T-helper 2 cell (primary cell): ENCODE results near the gene PPP1R1A.

ENCODE experiments used
- DNase-seq, 5 experiments: peaks; one replicate each; pipeline versions ENCODE4 v3.0.0 to v3.0.0-alpha.2; 2012 to 2022
- total RNA-seq, 2 donors: gene quantifications; one replicate each; lab custom pipeline; 2026; lab: John Stamatoyannopoulos, UW

PPP1R1A gene, protein sequence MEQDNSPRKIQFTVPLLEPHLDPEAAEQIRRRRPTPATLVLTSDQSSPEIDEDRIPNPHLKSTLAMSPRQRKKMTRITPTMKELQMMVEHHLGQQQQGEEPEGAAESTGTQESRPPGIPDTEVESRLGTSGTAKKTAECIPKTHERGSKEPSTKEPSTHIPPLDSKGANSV
- 0 reads per million in 2 donors for total RNA-seq

DNA sequence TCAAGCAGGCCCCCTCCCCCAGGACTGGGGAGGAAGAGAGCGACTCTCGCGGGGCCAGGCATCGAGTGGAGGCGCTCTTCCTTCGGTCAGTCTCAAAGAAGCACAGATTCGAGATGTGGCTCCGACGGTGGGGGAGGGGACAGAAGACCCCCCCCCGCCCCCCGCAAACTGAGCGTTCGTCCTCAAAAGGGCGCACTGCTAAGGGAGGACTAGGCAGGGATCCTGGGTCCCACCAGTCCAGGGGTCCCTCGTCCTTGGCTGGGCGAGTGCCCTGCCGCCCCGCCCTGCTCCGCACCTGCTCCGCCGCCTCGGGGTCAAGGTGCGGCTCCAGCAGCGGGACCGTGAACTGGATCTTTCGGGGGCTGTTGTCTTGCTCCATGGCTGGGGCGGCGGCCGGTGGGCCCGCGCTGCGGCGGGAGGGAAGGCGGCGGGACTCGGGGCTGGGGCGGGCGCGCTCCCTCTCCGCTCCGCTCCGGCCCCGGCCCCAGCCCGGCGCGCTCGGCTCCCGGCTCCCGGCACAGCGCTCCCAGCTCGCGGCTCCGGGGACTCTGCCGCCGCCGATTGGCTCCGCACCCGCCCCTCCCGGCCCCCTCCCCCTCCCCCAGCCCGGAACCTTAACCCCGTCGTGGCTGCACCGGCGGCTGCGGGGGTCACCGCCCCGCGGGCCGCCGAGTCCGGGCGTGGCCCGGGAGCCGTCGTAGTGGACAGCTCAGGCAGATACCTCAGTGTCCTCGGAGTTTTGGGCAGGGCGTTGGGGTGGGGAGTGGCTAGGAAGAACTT lies at the start of gene PPP1R1A:
Gene PPP1R1A, minus strand, starts transcription at position 550 of the 780 bp plus-strand sequence. Its CDS starts 171 bp downstream, at position 379.
- DNase-seq, result no peak

DNA sequence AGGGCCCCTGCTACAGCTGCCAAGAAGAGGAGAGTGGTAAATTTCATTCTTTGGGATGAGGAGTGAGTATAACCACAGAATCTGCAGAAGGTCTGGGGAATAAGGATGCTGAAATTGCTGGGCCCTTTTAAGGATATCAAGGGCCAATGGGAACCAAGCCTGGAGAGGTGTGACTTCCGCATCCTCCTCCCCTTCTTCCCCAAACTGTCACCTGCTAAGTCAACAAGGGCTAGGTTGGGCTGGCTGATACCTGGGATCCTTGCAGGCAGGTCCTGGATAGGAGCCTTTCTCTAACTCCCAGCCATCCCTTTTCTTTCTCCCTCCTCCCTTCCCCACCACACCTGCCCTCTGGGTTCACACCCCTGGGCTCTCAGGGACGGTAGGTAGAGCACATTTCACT lies 46.3 kb upstream of the PPP1R1A start, which contains the start of gene LACRT:
Gene LACRT, minus strand, starts transcription at position 101 of the 400 bp plus-strand sequence. Its CDS starts 54 bp downstream, at position 47.
- no peak for DNase-seq

- DNase-seq, result no peak
Measured at GRCh38 chr12:54631988-54632728, 43.7 kb upstream of the PPP1R1A start.

GRCh38 chr12:54631551-54631950 lies 43.1 kb upstream of the PPP1R1A start:
- DNase-seq, result no peak

GRCh38 chr12:54629925-54630324 lies 41.5 kb upstream of the PPP1R1A start:
- no peak for DNase-seq

- DNase-seq, result no peak
Measured at GRCh38 chr12:54628186-54628846, 39.9 kb upstream of the PPP1R1A start.

- DNase-seq, result no peak
Measured at GRCh38 chr12:54627304-54627703, 38.8 kb upstream of the PPP1R1A start.

GRCh38 chr12:54625598-54625997 lies 37.1 kb upstream of the PPP1R1A start:
- DNase-seq, result no peak

DNA sequence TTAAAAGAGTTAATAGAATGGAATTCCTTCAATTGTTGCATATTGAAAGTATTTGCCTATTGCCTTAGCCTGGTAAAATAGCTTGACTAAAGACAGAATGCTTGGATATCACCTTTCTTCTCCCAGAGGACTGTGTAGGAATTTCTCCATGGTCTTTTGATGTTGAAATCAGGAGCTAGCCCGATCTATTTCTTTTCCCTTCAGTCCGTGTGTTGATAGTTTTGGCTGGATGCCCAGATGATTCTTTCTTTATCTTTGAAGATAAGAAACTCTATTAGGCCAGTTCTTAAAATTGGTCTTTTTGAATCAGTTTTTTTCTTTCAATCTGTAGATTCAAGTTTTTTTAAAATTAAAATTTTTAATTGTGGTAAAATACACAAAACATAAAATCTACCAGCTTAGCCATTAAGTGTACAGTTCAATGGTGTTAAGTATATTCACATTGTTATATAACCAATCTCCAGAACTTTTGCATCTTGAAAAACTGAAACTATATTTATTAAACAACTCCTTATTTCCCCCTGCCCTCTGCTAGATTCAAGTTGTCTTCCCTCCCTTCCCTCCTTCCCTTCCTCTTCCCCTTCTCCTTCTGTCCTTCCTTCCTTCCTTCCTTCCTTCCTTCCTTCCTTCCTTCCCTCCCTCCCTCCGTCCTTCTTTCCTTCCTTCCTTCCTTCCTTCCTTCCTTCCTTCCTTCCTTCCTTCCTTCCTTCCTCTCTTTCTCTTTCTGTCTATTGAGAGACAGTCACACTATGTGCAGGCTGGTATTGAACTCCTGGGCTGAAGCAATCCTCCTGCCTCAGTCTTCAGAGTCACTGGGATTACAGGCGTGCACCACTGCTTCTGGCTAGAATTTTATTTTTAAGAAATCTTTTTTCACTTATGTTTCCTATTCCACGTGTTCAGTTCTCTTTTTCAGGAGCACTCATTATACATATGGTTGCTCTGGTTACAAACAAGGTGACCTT lies 36.1 kb upstream of the PPP1R1A start:
- DNase-seq, result no peak

GRCh38 chr12:54622463-54623183 lies 34.2 kb upstream of the PPP1R1A start:
- no peak for DNase-seq

DNA sequence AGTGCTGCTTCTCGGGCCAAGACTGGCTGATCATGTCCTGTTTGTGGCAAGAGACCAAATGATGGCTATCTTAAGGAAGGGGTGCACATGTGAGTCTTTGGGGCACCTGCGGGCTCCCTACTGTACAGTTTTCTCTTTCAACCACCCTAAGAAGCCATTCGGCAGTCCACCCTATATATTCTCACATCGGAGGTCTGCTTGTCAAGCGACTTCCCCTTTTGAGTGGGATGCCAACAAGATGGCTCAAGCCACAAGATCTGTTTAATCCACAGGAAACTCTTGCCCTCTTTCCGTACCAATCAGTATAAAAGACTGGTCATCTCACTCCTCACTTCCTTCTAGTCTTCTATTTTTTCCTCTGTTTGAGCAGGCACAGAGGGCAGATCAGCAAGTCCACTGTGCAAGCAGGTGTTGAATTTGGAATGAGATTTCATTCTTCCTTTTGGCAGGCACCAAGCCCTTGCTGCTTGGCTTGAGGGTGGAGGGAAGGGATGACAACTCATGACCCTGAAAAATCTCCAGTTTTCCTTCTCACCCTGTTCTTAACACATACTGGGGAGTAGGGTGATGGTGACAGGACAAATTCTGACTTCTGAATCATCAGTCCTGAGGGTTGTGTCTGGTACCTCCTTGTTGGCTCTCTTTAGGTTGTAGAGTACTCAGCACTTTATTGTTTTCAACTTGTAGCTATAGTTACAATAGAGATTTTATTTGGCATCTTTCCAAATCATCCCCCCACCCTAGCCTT lies 28.6 kb upstream of the PPP1R1A start:
- no peak for DNase-seq

GRCh38 chr12:54612225-54612750 lies 23.8 kb upstream of the PPP1R1A start:
- DNase-seq, result no peak

- no peak for DNase-seq
Measured at GRCh38 chr12:54611715-54612149, 23.3 kb upstream of the PPP1R1A start.

DNA sequence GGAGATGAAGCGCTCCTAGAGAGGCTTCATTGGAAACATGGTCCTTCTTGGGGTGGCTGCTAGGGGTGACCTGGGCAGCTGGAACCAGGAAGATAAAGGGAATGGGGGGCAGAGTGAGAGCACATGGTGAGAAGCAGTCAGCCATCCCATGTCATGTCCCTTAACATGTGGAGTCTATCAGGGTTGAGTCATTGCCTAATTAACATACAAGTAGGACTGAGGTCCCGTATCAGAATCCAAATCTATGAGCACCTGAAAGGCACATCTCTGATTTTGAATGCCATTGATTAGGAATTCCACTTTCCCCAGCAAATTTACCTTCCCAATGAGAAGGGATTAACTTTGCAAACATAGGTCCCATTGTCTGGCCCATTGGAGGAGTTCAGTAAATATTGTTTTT lies 20.3 kb upstream of the PPP1R1A start:
- DNase-seq, result no peak

GRCh38 chr12:54608156-54608555 lies 19.7 kb upstream of the PPP1R1A start:
- no peak for DNase-seq

GRCh38 chr12:54606556-54606955 lies 18.1 kb upstream of the PPP1R1A start:
- DNase-seq, result no peak

DNA sequence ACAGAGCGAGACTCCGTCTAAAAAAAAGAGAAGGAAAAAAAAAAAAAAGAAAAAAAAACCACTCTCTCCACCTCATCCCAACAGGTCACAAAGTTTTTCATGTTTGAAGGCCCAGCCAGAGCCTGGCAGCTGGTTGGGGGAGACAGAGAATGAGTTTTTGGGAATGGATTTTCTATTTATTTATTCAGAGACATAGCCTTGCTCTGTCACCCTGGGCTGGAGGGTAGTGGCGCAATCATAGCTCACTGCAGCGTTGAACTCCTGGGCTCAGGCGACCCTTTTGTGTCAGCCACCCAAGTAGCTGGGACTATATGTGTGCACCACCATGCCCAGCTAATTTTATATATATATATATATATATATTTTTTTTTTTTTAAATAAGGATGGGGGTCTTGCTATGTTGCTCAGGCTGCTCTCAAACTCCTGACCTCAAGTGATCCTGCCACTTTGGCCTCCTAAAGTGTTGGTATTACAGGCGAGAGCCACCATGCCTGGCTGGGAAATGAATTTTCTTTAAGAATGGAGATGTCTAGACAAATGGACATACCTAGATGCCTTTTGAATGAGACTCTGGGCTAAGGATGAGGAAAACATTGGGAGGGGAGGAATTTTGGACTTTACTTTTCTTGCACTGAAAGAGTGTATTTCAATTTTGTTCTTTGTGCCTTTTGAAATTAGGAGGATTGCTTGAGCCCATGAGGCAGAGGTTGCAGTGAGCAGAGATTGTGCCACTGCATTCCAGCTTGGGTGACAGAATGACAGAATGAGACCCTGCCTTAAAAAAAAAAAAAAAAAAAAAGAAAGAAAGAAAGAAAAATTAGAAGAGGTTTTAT lies 16.9 kb upstream of the PPP1R1A start:
- DNase-seq, result no peak

GRCh38 chr12:54604436-54604835 lies 16.0 kb upstream of the PPP1R1A start:
- no peak for DNase-seq

DNA sequence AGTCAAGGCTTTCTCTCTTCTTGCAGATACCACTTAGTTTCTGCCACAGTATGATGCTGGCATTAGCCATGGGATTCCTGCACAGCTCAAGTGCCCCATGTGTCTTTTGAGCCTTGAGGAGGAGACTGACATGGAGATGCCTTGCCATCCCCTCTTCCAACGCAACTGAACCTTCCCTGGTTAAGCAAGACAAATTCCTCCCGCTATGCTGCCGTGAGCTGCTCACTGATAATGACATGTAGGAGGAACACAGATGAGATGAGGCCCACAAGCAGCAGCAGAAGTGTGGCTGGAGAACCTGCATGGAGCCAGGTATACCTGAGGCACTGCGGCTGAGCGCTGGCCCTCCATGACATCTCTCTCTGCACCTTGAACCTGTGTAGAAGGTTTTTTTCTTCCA lies 15.4 kb upstream of the PPP1R1A start:
- DNase-seq, result no peak
